Activated T-cell treated with anti-CD3 and anti-CD28 coated beads, Interleukin-2, amount 50 U/mL, for 1 hour (primary cell): ENCODE results near the gene RECQL5.

Source experiments
- DNase-seq: peaks from one replicate; pipeline ENCODE4 v3.0.0-alpha.2; 2020

Gene RECQL5

DNA sequence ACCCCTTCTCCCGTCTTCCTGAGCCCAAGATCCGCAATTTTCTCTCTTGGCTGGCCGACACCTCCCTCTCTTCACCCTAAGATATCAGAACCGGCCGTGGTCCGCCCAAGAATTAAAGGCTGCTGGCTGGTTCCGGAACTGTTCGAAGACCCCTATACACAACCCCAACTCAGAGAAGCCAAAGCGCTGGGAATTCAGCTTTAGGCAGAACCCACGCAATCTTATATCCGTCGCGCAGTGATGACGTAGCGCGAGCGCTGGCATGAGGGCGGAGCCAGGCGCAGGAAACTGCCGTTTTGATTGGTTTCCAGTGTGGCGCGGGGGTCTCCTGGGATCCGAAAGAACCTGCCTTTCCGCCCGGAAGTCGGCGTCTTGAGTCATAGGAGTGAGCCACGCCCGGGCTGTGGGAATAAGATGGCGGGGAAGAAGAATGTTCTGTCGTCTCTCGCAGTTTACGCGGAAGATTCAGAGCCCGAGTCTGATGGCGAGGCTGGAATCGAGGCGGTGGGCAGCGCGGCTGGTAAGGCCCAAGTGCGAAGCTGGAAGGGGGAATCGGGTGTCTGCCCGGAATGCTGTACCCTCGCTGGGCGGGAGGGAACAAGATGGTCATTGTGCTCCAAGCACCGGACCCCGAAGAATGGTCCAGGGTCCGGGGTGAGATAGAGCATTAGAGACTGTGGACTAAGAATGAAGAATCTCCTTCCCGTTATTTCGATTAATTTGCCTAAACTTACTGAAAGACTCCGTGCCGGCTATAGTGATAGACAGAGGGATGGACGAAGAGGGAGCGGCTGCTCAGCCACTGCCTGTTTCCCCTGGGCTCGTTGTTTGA lies at the start of gene RECQL5, which contains the start of gene SAP30BP:
TSS of gene RECQL5 (minus strand) at position 196 of the 832 bp plus-strand sequence. CDS start 597 bp downstream, outside the sequence.
TSS of gene SAP30BP (plus strand) at position 380 of the 832 bp plus-strand sequence. CDS start at position 415, 35 bp downstream.
- peak; percentile 98 for DNase-seq

GRCh38 chr17:75712446-75712845 lies 45.5 kb upstream of the RECQL5 start:
- no peak for DNase-seq

GRCh38 chr17:75707079-75707571 lies 40.2 kb upstream of the RECQL5 start:
- DNase-seq: no peak

DNA sequence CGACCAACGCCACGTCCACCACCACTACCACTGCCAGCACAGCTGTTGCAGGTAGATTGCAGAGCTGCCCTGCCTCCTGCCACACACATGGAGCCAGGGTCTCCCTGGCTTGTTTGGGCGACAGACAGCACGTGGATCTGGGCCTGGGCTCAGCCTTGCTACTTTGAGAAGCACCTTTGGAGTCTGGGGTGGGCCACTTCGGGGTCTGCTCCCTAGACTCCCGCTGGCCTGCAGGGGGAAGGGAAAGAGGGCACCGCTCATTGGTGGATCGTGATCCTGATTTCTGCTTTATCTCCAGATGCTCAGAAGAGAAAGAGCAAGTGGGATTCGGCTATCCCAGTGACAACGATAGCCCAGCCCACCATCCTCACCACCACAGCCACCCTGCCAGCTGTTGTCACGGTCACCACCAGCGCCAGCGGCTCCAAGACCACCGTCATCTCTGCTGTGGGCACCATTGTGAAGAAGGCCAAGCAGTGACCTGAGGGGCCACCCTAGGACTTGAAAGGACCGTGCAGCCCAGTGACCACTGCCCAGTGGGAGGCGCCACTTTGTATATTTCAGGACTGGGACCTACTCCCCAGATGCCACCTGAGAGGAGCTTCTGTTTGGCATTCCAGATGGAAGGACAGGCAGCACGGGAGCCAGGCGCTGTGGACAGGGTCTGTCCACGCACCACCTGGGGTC lies 39.2 kb upstream of the RECQL5 start:
- DNase-seq: no peak

DNA sequence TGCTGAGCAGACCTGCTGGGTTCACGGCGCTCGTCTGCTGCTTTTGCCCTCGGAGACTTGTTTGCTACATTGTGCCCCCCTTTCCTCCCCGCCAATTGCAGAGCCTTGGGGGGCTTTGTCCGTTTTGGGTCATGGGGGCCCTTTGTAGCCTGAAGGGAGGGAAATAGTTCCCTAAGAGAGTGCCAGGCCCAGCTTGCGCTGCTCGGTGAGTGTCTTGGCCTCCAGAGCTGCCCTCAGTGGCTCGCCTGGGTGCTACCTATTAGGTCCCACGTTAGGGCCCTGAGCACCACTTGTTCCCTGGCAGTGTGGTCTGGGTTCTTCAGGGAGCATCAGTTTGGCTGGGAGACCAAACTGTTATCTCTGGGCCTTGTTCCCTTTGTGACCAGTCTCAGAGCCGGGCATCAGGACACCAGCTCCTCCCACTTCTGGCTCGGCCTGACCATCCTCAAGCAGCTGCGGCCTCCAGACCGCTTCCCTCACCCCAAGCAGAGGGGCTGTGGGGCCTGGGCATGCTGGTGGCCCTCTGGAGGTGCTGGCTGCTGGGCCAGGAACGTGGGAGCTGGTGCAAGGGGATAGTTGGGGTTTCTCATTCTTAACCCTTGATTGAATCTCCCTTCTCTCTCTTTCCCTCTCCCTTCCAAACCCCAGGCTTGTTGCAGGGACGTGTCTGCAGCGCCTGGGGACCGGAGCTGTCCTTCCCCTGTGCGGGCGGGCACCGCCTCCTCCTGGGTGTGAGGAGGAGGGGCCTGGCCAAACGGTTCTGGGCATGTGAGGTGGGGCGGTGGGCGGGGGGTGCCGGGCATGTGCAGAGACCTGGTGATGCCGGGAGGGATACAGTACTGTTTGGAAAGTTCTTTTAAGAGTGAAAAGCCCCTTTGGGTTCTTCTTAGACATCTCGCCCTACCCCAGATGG lies 38.3 kb upstream of the RECQL5 start:
- no peak for DNase-seq

DNA sequence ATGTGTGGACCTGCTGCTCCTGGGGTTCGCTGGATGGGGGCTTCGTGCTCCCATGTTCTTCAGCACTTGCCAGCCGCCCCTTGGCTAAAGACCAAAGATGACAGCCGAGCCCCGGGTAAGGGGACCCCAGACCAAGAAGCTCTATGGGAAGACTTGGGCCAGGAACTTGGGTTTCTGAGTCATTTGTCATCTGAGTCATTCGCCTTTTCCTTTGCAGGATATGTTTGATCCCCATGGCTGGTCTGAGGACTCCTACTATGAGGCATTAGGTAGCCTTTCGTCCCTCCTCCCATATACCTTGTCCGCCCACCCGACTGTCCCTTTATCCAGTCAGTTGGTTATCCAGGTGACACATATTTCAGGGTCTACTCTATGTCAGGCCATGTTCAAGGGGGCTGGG lies 36.6 kb upstream of the RECQL5 start:
- no peak for DNase-seq

DNA sequence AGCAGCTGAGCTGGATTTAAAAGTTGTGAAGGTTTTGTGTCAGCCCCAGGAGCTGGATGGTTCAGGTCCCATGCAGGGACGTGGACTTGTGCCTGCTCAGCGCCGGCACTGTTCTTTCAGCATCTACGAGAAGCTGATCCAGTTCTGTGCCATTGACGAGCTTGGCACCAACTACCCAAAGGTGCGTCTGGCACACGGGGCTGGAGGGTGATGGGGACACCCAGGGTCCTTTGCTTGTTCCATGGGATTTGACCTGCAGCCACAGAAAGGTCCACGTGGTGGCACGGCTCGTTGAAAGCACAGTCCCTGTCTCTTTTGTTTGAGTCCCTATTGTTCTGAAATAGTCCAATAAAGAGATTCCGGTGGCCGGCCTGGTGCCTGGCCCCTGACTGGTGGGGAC lies 36.2 kb upstream of the RECQL5 start:
- DNase-seq: no peak

DNA sequence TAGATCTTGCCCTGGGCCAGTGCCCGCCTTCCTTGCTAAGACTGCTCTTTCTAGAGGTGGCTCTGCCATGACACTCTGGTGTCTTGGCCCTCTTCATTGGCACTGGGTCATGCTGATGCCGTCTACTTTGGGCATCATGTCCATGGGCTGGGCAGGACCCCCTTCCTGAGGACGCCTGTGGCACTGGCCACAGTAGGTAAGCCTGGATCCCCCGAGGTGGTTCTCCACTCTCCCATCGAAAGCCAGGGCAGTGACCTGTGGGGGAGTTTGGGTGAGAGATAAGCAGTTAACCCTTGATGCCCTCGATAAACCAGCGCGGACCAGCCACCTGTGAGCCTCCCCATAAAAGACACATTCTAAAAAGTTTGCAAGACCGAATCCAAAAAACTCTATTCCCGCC lies 34.3 kb upstream of the RECQL5 start:
- DNase-seq: no peak

DNA sequence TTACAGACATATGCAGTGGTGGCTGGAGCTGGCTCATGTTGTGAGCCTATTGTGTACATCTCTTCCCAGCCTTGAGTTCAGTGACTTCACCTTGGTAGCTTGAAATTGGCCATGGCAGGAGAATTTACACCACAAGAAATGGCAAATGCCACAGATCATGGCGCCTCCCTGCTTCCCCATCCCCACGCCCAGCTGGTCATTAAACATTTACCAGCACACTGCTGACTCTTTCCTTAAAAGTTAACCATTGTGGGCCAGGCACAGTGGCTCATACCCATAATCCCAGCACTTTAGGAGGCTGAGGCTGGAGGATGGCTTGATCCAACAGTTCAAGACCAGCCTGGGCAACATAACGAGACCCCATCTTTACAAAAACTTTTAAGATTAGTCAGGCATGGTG lies 31.7 kb upstream of the RECQL5 start:
- DNase-seq: no peak

DNA sequence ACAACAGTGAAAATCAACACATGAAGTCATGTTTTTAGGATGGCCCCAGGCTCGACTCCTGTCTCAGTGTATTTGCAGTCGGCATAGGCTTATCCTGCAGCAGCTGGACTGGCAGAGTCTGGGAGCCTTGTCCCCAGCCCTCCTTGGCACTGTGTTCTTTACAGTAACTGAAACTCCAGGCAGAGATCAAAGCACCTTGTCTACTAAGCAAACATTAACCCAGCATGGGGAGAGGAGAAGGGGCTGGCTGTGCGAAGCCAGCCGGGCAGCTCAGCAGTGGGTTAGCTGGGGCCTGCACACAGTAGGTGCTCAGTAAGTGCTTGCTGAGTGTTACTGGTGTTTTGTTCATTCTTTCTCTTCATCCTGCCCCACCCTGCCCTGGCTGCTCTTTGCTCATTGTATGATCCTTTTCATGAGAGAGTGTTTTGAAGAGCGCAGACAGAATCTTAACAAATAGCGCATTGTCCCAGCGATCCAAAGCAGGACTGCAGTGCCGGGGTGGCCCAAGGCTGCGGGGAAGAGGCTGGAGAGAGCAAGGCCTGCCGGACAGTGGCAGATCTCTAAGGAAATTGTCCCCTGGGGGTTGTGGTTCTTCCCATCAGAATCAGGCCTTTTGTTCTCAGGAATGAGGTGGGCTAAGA lies 30.8 kb upstream of the RECQL5 start:
- no peak for DNase-seq

- DNase-seq: no peak
Measured at GRCh38 chr17:75695830-75696271, 28.9 kb upstream of the RECQL5 start.

- DNase-seq: no peak
Measured at GRCh38 chr17:75695141-75695829, 28.3 kb upstream of the RECQL5 start.

GRCh38 chr17:75694536-75694935 lies 27.6 kb upstream of the RECQL5 start:
- no peak for DNase-seq

GRCh38 chr17:75693500-75694481 lies 26.8 kb upstream of the RECQL5 start:
- DNase-seq: no peak

- no peak for DNase-seq
Measured at GRCh38 chr17:75692976-75693375, 26.0 kb upstream of the RECQL5 start.

- DNase-seq: no peak
Measured at GRCh38 chr17:75691801-75692626, 25.1 kb upstream of the RECQL5 start.

DNA sequence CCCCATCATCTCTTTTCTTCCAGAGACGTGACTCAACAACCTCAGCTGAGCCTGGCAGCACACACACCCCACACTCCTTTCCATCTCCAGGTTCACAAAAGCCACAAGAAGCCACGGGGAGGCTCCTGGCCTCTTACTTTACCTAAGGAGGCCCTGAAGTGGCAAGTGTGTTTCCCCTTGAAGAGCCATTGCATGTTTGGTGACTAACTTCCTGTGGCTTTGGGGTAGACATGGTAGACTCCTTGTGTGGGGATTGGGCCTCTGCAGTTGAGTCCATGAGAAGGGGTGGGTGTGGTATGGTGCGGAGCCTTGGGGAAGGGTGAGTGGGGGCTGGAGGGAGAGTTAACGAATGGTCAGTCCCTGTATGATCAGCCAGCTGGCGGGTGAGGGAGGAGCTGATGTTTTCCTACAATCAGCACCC lies 24.4 kb upstream of the RECQL5 start:
- no peak for DNase-seq

GRCh38 chr17:75689441-75689873 lies 22.5 kb upstream of the RECQL5 start:
- peak; percentile 35 for DNase-seq

- DNase-seq: no peak
Measured at GRCh38 chr17:75688209-75688825, 21.4 kb upstream of the RECQL5 start.
